ENCODE data around the gene TTC29.
"Not testable (repeated sequence)": the region's sequence is repeated elsewhere in the genome, so short reads cannot be mapped to it uniquely, and the experiment has no call there.

TTC29 gene

GRCh38 chr4:146852360-146852759, 93.3 kb downstream of the TTC29 start:
- no peak for DNase-seq

- DNase-seq = no peak
Observed at GRCh38 chr4:146847345-146847744, 98.3 kb downstream of the TTC29 start.

- no peak for DNase-seq
Observed at GRCh38 chr4:146846882-146847281, 98.8 kb downstream of the TTC29 start.

- DNase-seq = no peak
Observed at GRCh38 chr4:146844761-146845160, 100.9 kb downstream of the TTC29 start.

GRCh38 chr4:146842876-146843275, 102.8 kb downstream of the TTC29 start:
- DNase-seq = no peak

DNA sequence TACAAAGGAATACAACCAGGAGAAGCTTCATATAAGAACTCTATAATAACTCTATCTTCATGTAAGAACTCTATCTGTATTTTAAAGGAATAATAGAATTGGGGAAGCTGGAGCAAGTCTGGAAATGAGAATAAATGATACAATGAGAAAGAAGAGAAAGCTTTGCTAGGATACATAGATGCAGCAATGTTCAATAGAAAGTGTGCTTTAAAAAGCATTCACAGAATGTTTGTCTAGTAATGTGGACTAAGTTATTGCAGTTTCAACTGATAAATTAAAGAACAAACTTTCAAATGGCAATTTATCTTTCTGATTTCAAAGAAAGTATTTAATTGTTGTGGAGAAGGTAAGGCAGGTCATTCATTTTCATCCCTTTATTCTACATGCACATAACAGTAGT, 104.9 kb downstream of the TTC29 start:
- no peak for DNase-seq

GRCh38 chr4:146835096-146835495, 110.6 kb downstream of the TTC29 start:
- no peak for DNase-seq

DNA sequence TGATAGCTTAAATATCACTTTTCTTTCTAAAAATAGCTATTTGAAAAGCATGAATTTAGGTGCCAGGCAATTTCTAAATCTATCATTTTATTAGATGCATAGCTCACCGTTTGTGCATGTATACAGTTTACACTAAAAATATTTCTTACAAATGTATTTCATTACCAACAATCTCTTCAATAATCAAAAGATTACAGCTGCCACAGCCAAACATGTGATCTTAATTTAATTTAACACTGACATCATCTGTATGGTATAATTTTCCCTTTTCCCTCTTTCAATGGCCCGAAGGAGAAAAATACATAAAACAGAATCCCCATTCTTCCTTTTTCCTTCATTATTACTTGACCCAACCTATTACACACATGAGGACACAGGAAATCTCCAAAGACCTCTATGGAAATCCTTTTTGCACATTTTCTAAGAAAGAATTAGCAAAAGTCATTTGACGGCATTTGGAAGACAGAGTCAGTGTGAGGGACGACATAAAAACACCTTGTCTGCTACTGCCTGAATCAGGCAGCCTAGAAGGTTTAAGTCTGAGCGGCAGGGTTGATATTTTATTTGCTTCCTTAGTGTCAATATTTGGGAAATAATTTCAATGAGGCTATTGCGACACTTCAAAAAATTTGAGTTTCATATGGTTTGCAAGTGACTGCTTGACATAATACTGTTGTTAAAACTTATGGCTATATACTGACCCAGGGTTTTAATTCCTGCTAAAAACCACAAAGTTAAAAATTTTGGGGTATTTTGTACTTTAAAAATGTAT, 111.2 kb downstream of the TTC29 start:
- DNase-seq = no peak

- no peak for DNase-seq
Observed at GRCh38 chr4:146833530-146833929, 112.1 kb downstream of the TTC29 start.

DNA sequence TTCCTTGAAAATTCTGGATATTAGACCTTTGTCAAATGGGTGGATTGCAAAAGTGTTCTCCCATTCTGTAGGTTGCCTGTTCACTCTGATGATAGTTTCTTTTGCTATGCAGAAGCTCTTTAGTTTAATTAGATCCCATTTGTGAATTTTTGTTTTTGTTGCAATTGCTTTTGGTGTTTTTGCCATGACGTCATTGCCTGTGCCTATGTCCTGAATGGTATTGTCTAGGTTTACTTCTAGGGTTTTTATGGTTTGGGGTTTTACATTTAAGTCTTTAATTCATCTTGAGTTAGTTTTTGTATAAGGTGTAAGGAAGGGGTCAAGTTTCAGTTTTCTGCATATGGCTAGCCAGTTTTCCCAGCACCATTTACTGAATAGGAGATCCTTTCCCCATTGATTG, 122.7 kb downstream of the TTC29 start:
- DNase-seq = not testable (repeated sequence)

DNA sequence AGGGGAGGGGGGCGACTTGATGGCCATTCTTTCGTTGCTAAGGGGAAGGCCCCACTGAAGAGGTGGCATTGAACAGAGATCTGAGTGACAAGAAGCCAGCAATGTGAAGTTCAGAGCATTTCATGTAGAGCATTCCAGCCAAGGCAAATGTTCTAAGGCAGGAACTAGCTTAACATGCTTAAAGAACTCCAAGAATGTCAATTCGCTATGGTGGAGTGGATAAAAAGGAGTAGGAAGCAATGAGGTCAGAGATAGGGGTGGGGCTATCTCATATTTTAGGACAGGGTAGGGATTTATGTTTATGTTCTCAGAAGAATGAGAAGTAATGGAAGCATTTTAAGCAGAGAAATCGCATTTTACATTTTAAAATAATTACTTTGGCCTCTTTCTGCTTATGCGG, 130.9 kb downstream of the TTC29 start:
- no peak for DNase-seq

DNA sequence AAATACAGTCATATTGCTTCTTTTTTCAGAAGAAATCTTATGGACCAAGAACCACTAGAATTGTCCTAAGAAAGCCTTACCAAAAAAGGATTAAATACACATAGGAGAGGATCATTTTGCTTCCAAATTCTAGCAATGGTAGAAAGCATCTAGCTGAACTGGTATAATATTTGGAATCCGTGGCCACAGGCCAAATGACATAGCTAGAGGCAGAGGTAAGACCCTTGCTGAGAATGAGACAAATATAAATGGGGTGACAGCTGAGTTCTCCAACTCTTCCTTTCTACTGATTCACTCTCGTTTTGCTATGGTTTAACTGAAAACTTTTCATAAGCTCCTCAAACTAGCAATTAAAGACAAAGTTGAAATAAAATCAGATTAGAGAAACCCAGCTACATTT, 150.0 kb downstream of the TTC29 start:
- DNase-seq = no peak

DNA sequence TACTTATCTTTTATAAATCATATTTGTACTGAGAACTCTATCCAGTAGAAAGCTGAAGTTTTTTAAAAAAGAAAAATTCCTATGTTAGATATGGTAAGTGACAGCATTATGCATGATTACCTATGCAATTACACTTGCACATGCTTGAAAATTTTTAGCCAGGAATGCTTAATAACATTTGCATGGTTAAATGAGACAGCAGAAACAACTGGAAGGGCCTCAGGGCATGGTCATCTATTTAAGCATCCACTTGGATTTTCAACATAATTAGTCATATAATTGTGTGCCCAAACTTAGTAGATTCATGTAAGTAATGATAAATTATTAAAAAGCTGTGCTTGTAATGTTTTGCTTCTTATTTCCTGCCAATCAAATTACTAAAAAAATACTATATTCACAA, 151.9 kb downstream of the TTC29 start:
- no peak for DNase-seq

GRCh38 chr4:146791439-146791838, 154.2 kb downstream of the TTC29 start:
- DNase-seq = no peak

- DNase-seq = no peak
Observed at GRCh38 chr4:146790515-146790914, 155.1 kb downstream of the TTC29 start.

- DNase-seq = no peak
Observed at GRCh38 chr4:146787731-146788130, 157.9 kb downstream of the TTC29 start.

- no peak for DNase-seq
Observed at GRCh38 chr4:146776691-146777090, 169.0 kb downstream of the TTC29 start.

- DNase-seq = no peak
Observed at GRCh38 chr4:146763560-146763959, 182.1 kb downstream of the TTC29 start.

DNA sequence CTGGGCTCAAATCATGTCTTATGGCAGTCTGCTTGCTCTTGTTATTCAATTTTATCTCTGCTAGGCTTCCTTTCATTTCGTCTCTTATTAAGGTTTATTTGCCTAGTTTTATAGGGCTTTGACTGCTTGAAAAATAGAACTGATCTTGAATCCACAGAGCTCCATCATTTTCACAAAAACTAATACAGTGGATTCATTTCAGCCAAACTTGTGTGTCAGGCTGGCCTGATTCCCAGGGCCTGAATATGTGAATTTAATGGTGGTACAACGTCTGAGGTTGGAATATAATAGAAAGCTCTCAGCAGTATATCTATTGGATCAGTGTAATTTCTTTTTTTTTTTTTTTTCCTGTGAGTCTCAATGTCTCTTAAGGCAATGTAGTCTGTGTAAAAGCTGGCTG, 183.6 kb downstream of the TTC29 start:
- no peak for DNase-seq

- no peak for DNase-seq
Observed at GRCh38 chr4:146742416-146742815, 203.2 kb downstream of the TTC29 start.

DNA sequence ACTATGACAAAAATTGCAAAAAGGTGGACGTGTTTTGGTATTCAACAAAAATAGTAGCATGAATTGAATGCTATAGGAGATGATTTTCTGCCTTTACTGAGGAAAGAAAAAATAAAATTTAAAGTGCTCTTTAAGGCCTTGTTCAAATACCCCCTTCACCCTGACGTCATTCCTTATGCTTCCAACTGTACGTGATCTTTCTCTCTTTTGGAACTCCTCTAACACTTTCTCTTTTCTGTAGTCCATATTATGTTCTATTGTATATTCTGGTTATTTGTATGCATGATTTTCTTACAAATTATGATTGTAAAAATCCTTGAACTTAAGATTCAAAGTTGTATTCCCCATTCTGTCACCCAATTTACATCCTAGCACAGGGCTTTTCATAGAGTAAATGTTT, 206.5 kb downstream of the TTC29 start:
- no peak for DNase-seq

DNA sequence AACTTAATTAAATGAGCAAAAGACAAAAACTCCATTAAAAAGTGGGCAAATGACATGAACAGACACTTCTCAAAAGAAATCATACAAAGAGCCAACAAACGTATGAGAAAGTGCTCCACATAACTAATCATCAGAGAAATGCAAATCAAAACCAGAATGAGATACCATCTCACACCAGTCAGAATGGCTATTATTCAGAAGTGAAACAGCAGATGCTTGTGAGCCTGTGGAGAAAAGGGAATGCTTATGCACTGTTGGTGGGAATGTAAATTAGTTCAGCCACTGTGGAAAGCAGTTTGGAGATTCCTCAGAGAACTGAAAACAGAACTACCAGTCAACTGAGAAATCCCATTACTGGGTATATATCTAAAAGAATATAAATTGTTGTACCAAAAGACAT, 222.1 kb downstream of the TTC29 start:
- DNase-seq = not testable (repeated sequence)

GRCh38 chr4:146709956-146710355, 235.7 kb downstream of the TTC29 start:
- DNase-seq = no peak

- DNase-seq = no peak
Observed at GRCh38 chr4:146699910-146700309, 245.8 kb downstream of the TTC29 start.

GRCh38 chr4:146674829-146675570, 270.7 kb downstream of the TTC29 start:
- DNase-seq = no peak

All from NCI-H1092 (cell line).